ENCODE measurements around the gene TMSB4X. TPM values are rescaled to one million over a fixed set of nuclear protein-coding genes. Genes with fewer than 3 reads are reported as not detected.
A peak's percentile ranks its signal among the peaks of the same experiment; 100 is the strongest.
"Not testable (repeated sequence)": the region's sequence is repeated elsewhere in the genome, so short reads cannot be mapped to it uniquely, and the experiment has no call there.

The TMSB4X gene
- total and polyA plus RNA-seq, 3 experiments from 2014 or later, result 3,415 to 28,788 (median 3,478) TPM

GRCh38 chrX:12976819-12977732 is 2.2 kb downstream of the TMSB4X start:
- Mint-ChIP-seq H3K27me3 (peaks cover 0 to 32% of the 10 kb centered on the region in 2 donors), H3K4me1 (peaks cover 30 to 56% (median 54%) of the 10 kb centered on the region in 3 donors), H3K36me3 (peaks cover 27 to 62% (median 28%) of the 10 kb centered on the region in 3 donors), H3K27ac (peak overlapping the region; percentile 93 to 99 (median 96)), H3K4me3 (peak overlapping the region; percentile 97 to 100 (median 98))
- DNase-seq; H3K27me3 ChIP-seq (ENCODE audit: insufficient read depth, low read length, poor library complexity, severe bottlenecking); H3K9me3 Mint-ChIP-seq; H3K9me3 ChIP-seq (ENCODE audit: low read length): not testable (repeated sequence)
- ChIA-PET CTCF (interaction anchor here (1.1 to 16.4 kb wide), 10 partner anchors 8 to 112 kb away, joined by 3 to 224 read pairs (median 8); no protein-coding TSS in a partner anchor), POLR2A (interaction anchor here (0.6 to 15.0 kb wide), 15 partner anchors 7 to 739 kb away, joined by 3 to 194 read pairs (median 13); no protein-coding TSS in a partner anchor)
- peaks cover 36% of the 10 kb centered on the region for H3K4me1 ChIP-seq (ENCODE audit: insufficient read depth, low read length)
- peaks cover 22% of the 10 kb centered on the region for H3K36me3 ChIP-seq (ENCODE audit: insufficient read depth, low read length)
- H3K4me3 ChIP-seq (ENCODE audit: low read length), result peak overlapping the region; percentile 77
- peak overlapping the region; percentile 96 for H3K27ac ChIP-seq (ENCODE audit: low read depth, low read length)

- DNase-seq, result no peak
- Histone ChIP-seq H3K4me1 (ENCODE audit: insufficient read depth, low read length) (peaks cover 43% of the 10 kb centered on the region), H3K4me3 (ENCODE audit: low read length) (peak overlapping the region; percentile 77), H3K36me3 (ENCODE audit: insufficient read depth, low read length) (peaks cover 22% of the 10 kb centered on the region), H3K27ac (ENCODE audit: low read depth, low read length) (peak overlapping the region; percentile 65), H3K9me3 (ENCODE audit: low read length) (no peaks in the 10 kb centered on the region), H3K27me3 (ENCODE audit: insufficient read depth, low read length, poor library complexity, severe bottlenecking) (no peaks in the 10 kb centered on the region)
- peaks cover 0 to 7% (median 0%) of the 10 kb centered on the region in 5 donors for H3K9me3 Mint-ChIP-seq
- peaks cover 27 to 58% (median 28%) of the 10 kb centered on the region in 3 donors for H3K36me3 Mint-ChIP-seq
- H3K4me1 Mint-ChIP-seq, result peaks cover 37 to 59% (median 59%) of the 10 kb centered on the region in 3 donors
- peaks cover 0 to 30% of the 10 kb centered on the region in 2 donors for H3K27me3 Mint-ChIP-seq
- POLR2A ChIA-PET, result interaction anchor here (0.6 to 15.0 kb wide), 17 partner anchors 10 to 510 kb away, joined by 3 to 194 read pairs (median 11); no protein-coding TSS in a partner anchor
- peak overlapping the region; percentile 93 to 99 (median 96) for H3K27ac Mint-ChIP-seq
- H3K4me3 Mint-ChIP-seq, result peak overlapping the region; percentile 97 to 100 (median 98)
- CTCF ChIA-PET, result interaction anchor here (1.0 to 16.4 kb wide), 12 partner anchors 9 to 510 kb away, joined by 3 to 224 read pairs (median 6); no protein-coding TSS in a partner anchor
Measured at GRCh38 chrX:12977761-12978204, 2.9 kb downstream of the TMSB4X start.

- Histone ChIP-seq H3K27ac (ENCODE audit: low read depth, low read length) (peak overlapping the region; percentile 65), H3K27me3 (ENCODE audit: insufficient read depth, low read length, poor library complexity, severe bottlenecking) (no peaks in the 10 kb centered on the region), H3K4me1 (ENCODE audit: insufficient read depth, low read length) (peaks cover 49% of the 10 kb centered on the region), H3K9me3 (ENCODE audit: low read length) (no peaks in the 10 kb centered on the region), H3K4me3 (ENCODE audit: low read length) (peak overlapping the region; percentile 77), H3K36me3 (ENCODE audit: insufficient read depth, low read length) (peaks cover 22% of the 10 kb centered on the region)
- Mint-ChIP-seq H3K4me1 (peaks cover 43 to 65% (median 64%) of the 10 kb centered on the region in 3 donors), H3K27me3 (peaks cover 0 to 29% of the 10 kb centered on the region in 2 donors), H3K9me3 (peaks cover 0 to 7% (median 0%) of the 10 kb centered on the region in 5 donors), H3K36me3 (peaks cover 27 to 51% (median 28%) of the 10 kb centered on the region in 3 donors), H3K27ac (peak overlapping the region; percentile 93 to 99 (median 96)), H3K4me3 (peak overlapping the region; percentile 97 to 100 (median 98))
- CTCF ChIA-PET, result interaction anchor here (0.8 to 16.4 kb wide), 11 partner anchors 9 to 510 kb away, joined by 3 to 224 read pairs (median 7); no protein-coding TSS in a partner anchor
- POLR2A ChIA-PET, result interaction anchor here (0.6 to 15.0 kb wide), 18 partner anchors 10 to 510 kb away, joined by 3 to 194 read pairs (median 10); no protein-coding TSS in a partner anchor
- DNase-seq, result peak; percentile 47 to 86 (median 82)
Measured at GRCh38 chrX:12978205-12979025, 3.5 kb downstream of the TMSB4X start.

GRCh38 chrX:12979026-12979607 is 4.2 kb downstream of the TMSB4X start:
- Histone ChIP-seq H3K9me3 (ENCODE audit: low read length) (no peaks in the 10 kb centered on the region), H3K27ac (ENCODE audit: low read depth, low read length) (peak overlapping the region; percentile 65), H3K4me1 (ENCODE audit: insufficient read depth, low read length) (peaks cover 56% of the 10 kb centered on the region), H3K36me3 (ENCODE audit: insufficient read depth, low read length) (peaks cover 22% of the 10 kb centered on the region), H3K27me3 (ENCODE audit: insufficient read depth, low read length, poor library complexity, severe bottlenecking) (no peaks in the 10 kb centered on the region), H3K4me3 (ENCODE audit: low read length) (peak overlapping the region; percentile 77)
- Mint-ChIP-seq H3K9me3 (peaks cover 0 to 7% (median 0%) of the 10 kb centered on the region in 5 donors), H3K27ac (peak overlapping the region; percentile 93 to 99 (median 96)), H3K27me3 (peaks cover 0 to 34% of the 10 kb centered on the region in 2 donors), H3K36me3 (peaks cover 27 to 45% (median 28%) of the 10 kb centered on the region in 3 donors), H3K4me3 (peak overlapping the region; percentile 97 to 100 (median 98)), H3K4me1 (peaks cover 50 to 72% (median 71%) of the 10 kb centered on the region in 3 donors)
- ChIA-PET POLR2A (interaction anchor here (0.8 to 15.0 kb wide), 14 partner anchors 11 to 112 kb away, joined by 3 to 194 read pairs (median 12); no protein-coding TSS in a partner anchor), CTCF (interaction anchor here (0.8 to 16.4 kb wide), 8 partner anchors 19 to 509 kb away, joined by 4 to 224 read pairs (median 10); no protein-coding TSS in a partner anchor)
- DNase-seq, result no peak

- peak overlapping the region; percentile 77 for H3K4me3 ChIP-seq (ENCODE audit: low read length)
- H3K4me1 ChIP-seq (ENCODE audit: insufficient read depth, low read length), result peaks cover 61% of the 10 kb centered on the region
- peak overlapping the region; percentile 65 for H3K27ac ChIP-seq (ENCODE audit: low read depth, low read length)
- Mint-ChIP-seq H3K36me3 (peaks cover 27 to 40% (median 28%) of the 10 kb centered on the region in 3 donors), H3K4me1 (peaks cover 55 to 77% (median 76%) of the 10 kb centered on the region in 3 donors), H3K27me3 (peaks cover 0 to 29% of the 10 kb centered on the region in 2 donors), H3K27ac (peak overlapping the region; percentile 93 to 99 (median 96)), H3K9me3 (peaks cover 0 to 7% (median 0%) of the 10 kb centered on the region in 5 donors), H3K4me3 (peak overlapping the region; percentile 85 to 100 (median 98))
- CTCF ChIA-PET, result interaction anchor here (1.1 to 16.4 kb wide), 7 partner anchors 20 to 109 kb away, joined by 3 to 224 read pairs (median 12); no protein-coding TSS in a partner anchor
- no peaks in the 10 kb centered on the region for H3K27me3 ChIP-seq (ENCODE audit: insufficient read depth, low read length, poor library complexity, severe bottlenecking)
- DNase-seq, result no peak
- H3K36me3 ChIP-seq (ENCODE audit: insufficient read depth, low read length), result peaks cover 22% of the 10 kb centered on the region
- H3K9me3 ChIP-seq (ENCODE audit: low read length), result no peaks in the 10 kb centered on the region
- POLR2A ChIA-PET, result interaction anchor here (0.6 to 15.0 kb wide), 14 partner anchors 11 to 112 kb away, joined by 4 to 194 read pairs (median 12); no protein-coding TSS in a partner anchor
Measured at GRCh38 chrX:12979616-12980015, 4.7 kb downstream of the TMSB4X start.

GRCh38 chrX:12980039-12980438 is 5.1 kb downstream of the TMSB4X start:
- Histone ChIP-seq H3K4me3 (ENCODE audit: low read length) (peak overlapping the region; percentile 77), H3K4me1 (ENCODE audit: insufficient read depth, low read length) (peaks cover 66% of the 10 kb centered on the region), H3K36me3 (ENCODE audit: insufficient read depth, low read length) (peaks cover 21% of the 10 kb centered on the region)
- Mint-ChIP-seq H3K4me3 (peak overlapping the region; percentile 85 to 100 (median 98)), H3K4me1 (peaks cover 59 to 81% (median 78%) of the 10 kb centered on the region in 3 donors), H3K36me3 (peaks cover 27 to 36% (median 27%) of the 10 kb centered on the region in 3 donors), H3K27me3 (peaks cover 0 to 25% of the 10 kb centered on the region in 2 donors), H3K27ac (peak overlapping the region; percentile 93 to 99 (median 96))
- H3K9me3 ChIP-seq (ENCODE audit: low read length); DNase-seq; H3K27me3 ChIP-seq (ENCODE audit: insufficient read depth, low read length, poor library complexity, severe bottlenecking); H3K9me3 Mint-ChIP-seq; H3K27ac ChIP-seq (ENCODE audit: low read depth, low read length): not testable (repeated sequence)
- ChIA-PET CTCF (interaction anchor here (1.1 to 16.4 kb wide), 5 partner anchors 20 to 109 kb away, joined by 3 to 224 read pairs (median 12); no protein-coding TSS in a partner anchor), POLR2A (interaction anchor here (0.6 to 1.6 kb wide), 8 partner anchors 12 to 755 kb away, joined by 3 to 8 read pairs (median 4); partner anchors contain the start of gene OFD1)

Data from CD8-positive, alpha-beta memory T cell (primary cell).